Measurements from ENCODE around the gene MYO7A.

GRCh38 chr11:77126861-77127234, 1.2 kb upstream of the MYO7A start:
- TF ChIP-seq, protein P1, sequence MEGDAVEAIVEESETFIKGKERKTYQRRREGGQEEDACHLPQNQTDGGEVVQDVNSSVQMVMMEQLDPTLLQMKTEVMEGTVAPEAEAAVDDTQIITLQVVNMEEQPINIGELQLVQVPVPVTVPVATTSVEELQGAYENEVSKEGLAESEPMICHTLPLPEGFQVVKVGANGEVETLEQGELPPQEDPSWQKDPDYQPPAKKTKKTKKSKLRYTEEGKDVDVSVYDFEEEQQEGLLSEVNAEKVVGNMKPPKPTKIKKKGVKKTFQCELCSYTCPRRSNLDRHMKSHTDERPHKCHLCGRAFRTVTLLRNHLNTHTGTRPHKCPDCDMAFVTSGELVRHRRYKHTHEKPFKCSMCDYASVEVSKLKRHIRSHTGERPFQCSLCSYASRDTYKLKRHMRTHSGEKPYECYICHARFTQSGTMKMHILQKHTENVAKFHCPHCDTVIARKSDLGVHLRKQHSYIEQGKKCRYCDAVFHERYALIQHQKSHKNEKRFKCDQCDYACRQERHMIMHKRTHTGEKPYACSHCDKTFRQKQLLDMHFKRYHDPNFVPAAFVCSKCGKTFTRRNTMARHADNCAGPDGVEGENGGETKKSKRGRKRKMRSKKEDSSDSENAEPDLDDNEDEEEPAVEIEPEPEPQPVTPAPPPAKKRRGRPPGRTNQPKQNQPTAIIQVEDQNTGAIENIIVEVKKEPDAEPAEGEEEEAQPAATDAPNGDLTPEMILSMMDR (IDR thresholded peaks at IDR 0.05; ENCODE audit: low read depth, low read length, poor library complexity, severe bottlenecking) = no peak
- no peak for TF ChIP-seq EZH2phosphoT487 (IDR thresholded peaks at IDR 0.05; ENCODE audit: borderline replicate concordance, low read length)
